Stimulated activated CD8-positive, alpha-beta memory T cell treated with anti-CD3 and anti-CD28 coated beads, Interleukin-4, amount 100 ng/mL, for 24 hours (primary cell): ENCODE data around the gene CALML5.

Experiments
- DNase-seq: peaks from one replicate; pipeline ENCODE4 v3.0.0-alpha.2; 2020; ENCODE audit warnings: low read depth

The CALML5 gene

DNA sequence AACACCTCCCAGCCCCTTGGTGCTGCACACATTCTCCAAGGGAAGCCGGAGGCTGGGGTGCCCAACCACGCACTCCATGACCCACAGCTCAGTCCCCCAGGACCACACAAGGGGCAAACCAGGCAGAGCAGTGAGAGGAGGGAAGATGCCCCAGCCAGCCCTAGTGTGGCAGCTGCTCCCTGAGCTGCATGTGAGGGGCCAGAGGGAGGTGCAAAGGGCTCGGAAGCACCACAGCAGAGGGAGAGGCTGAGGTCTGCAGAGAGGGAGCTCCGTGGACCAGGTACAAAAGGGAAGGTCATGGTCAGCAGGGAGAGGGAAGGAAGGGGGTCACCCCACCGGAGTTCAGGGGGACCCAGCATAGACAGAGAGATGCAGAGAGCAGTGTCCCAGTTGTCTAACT lies 1.5 kb upstream of the CALML5 start:
- DNase-seq = no peak

DNA sequence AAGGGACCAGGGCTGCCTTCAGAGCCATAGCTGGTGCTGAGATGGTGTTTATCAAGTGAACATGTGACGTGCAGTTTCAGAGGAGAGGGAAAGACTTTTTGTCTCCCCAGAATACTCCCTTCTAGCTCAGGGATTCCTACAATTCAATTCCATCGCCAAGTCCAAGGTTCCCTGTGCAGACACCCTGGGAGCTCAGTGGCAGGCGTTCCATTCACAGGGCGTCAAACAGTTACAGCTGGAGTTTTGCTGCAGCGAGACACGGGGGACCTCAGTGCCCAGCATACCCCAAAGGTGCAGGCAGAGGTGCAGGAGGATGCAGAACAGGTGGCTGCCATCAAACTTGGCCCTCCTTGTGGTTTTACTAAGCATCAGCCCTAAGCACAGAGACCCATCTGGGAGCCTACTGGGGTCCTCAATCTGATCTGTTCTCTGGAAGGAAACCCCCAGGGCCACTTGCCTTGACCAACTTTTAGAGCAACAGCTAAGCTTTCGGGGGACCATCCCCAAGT lies 846 bp upstream of the CALML5 start:
- no peak for DNase-seq

DNA sequence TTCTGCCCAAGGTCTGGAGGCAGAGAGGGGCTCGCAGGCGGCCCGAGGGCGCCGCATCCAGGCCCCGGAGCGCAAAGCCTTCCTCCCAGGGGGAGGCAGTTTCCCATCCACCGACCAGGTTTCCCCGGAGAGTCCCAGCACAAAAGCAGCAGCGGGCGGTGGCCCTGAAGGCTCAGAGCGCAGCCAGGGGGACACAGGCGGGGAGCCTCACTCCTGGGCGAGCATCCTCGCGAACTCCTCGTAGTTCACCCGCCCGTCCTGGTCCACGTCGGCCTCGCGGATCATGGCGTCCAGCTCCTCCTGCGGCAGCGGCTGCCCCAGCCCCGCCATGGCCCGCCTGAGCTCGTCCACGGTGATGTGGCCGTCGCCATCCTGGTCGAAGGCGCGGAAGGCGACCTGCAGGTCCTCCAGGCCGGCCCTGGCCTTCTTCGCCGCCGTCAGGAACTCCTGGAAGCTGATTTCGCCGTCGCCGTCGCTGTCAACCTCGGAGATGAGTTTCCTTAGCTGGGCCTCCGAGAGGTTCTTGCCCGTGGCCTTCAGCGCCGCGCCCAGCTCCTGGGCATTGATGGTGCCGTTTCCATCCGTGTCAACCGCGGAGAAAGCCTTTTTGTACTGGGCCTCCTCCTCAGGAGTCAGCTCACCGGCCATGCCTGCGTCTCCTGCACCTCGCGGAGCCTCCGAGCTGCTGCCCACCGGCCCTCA lies 428 bp downstream of the CALML5 start:
- no peak for DNase-seq

DNA sequence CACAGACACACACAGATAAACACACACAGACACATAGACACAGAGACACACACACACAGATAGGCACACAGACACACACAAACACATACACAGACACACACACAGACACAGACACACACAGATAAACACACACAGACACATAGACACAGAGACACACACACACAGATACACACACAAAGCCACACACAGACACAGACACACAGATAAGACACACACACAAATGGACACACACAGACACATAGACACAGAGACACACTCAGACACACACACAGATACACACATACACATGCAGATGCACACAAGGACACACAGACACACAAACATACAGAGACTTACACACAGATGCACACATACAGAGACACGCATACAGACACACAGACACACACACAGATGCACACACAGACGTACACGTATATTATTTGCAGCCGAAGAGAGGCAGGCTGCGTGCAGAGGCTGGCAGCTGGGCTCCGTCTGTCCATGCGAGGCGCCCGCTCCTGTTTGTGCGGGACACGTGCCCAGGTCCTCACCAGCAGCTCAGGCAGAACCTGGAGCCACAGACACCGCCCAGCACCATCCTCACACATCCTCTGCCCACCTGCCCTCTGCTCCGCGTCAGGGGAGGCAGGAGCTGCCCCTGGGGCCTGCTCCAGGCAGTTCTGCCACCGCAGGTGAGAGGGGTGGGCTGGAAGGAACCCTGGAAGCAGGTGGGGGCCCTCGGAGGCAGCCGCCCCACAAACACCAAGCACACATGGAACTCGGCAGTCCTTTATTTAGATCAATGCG lies 1.2 kb downstream of the CALML5 start:
- DNase-seq = no peak

DNA sequence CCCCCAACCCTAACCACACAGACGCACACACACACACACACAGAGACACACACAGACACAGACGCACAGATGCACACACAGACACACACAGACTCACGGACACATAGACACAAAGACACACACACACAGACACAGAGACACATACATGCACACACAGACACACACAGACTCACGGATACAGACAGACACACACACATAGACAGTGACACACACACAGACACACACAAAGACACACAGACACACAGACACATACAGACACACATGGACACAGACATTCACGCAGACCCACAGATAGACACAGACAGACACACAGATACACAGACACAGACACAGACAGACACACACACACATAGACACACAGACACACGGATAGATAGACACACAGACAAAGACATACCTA lies 2.1 kb downstream of the CALML5 start:
- DNase-seq = no peak

DNA sequence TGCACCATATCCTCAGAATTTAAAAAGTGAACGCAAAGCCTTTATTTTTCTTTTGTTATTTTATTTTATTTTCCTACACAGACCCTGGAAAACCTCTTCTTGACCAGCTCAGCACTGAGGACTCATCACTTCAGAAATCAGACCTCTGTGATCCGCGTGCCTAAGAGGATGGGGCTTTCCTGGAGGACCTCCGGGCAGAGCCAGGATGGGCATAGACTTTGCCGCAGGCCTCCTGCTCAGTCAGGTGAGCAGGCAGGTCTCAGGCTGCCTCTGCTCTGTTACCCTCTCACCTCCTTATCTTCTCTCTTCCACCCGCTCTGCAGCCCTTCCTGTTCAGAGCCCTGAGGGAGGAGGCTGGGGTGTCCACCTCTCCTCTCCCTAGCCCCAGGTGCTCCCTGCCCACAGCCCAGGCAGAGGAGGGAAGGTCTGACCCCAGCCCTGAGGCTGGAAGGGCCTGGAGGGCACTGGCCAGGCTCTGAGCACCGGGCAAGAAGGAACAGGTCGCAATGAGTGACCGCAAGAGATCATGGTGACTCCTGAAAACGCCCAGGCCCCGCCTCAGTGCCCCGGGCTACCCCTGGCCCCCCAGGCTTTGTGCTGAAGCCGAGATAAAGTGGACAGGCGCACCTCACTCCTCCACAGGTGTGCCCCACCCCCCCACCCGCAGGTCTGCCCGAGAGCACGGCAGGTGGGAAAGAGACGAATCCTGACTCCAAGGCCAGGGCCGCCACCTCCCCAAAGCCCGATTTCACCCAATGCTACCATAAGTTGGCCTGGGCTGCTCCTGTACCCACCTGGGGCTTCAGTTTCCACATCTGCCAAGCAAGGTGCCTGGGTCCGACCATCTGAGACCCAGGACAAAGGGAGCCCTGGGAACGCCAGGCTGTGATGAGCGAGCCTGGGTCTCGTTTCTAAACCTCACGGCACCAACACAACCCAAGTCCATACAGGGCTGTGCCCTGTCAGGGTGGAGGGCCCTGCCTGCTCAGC lies 2.8 kb downstream of the CALML5 start:
- no peak for DNase-seq

DNA sequence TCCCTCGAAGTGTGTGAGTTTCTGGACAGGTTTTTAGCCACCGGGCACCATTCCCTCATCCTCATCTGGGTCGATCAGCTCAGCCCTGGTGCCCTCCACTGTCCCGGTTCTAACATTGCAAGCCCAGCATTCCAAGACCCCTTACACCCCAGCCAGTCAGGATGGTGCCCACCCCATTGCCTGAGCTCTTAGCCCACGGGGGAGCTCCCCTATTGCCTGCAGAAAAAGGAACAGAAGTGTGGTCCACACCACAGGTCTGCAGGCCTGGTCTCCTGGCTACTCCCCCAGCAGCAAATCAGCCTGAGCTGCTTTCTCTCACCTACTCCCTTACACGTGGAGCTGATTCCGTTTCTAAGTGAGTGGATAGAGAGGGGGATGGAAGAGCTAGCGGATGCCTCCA lies 4.8 kb downstream of the CALML5 start:
- no peak for DNase-seq

DNA sequence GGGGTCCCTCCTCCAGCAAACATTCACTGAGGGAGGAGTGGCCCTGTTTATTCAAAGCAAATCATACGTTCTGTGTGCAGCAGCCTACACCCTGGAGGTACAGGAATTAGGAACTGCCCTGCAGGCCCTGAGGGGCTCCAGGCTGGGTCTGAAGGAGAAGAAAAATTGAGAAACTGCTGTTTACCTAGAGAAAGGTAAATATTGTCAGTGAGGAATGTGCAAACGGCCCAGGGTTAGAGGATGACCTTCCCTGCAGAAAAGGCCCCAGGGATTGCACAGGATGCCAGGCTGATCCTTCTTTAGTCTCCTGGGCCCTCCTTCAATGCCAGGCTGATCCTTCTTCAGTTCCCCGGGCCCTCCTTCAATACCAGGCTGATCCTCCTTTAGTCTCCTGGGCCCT lies 5.7 kb downstream of the CALML5 start:
- no peak for DNase-seq

DNA sequence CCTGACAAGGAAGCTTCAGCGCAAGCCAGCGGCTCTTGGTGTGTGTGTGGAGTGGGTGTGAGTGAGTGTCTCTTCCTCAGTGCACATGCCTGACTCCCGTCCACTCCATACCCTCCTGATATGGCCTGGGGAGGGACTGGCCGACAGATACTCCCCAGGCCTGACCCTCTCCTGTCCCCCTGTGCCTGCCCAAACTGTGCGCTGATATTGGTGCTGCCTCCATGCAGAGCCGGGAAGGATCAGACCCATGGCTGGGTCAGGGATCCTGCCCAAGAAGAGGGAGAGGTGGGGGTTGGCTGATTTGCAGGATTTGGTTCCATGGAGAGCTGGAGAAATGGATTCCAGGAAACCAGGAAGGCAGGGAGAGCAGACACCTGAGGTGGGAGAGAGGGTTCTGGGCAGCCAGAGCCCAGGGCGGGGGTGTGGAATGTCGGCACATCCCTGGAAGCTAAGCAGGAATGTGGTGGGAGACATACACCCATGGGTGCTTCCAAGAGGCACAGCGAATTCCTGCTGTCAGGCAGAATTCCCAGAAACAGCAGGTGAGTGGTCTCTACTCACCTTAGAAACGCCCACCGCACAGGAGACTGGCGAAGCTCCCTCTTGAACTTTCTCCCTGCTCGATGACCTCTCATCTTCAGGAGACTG lies 6.3 kb downstream of the CALML5 start:
- DNase-seq = no peak

DNA sequence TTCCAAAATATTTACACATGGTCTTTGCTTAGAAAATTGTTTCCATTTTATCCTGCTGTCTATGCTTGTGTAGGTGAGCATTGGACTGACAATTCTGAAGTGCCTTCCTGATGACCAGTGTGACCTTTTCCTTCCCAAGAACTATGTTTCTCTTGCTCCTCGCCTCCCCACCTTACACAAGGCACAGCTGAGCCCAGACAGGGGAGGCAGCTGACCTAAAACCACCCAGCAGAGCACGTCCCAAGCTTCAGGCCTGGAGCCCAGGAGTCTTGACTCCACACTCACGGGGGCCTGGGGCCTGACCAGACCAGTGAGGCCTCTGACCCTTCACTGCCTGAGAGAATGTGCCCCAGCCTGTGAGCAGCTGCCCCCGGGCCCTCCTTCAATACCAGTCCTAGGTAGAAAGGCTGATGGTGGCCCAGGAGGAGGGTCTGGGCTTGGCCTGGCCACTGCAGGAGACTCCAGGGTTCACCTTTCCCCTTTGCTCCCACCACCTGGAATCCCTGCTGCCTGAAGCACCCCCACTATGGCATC lies 7.0 kb downstream of the CALML5 start:
- no peak for DNase-seq

DNA sequence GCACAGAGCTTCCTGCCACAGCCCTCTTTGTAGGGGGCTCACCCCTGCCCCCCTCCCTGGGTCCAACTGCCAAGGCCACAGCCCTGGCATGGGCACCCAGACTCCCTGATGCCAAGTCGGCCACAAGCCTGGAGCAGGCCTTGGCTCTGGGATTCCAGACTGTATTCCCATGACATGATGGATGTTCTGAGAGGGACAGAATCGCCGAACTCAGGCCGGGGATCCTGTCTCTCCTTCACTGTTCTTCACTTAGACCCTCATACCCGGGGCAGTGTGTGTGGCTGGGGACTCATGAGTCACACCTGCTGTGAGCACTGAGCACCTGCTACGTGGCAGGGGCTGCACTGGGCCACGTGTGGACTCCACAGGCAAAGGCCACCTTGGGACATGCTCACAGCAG lies 7.9 kb downstream of the CALML5 start:
- DNase-seq = no peak

DNA sequence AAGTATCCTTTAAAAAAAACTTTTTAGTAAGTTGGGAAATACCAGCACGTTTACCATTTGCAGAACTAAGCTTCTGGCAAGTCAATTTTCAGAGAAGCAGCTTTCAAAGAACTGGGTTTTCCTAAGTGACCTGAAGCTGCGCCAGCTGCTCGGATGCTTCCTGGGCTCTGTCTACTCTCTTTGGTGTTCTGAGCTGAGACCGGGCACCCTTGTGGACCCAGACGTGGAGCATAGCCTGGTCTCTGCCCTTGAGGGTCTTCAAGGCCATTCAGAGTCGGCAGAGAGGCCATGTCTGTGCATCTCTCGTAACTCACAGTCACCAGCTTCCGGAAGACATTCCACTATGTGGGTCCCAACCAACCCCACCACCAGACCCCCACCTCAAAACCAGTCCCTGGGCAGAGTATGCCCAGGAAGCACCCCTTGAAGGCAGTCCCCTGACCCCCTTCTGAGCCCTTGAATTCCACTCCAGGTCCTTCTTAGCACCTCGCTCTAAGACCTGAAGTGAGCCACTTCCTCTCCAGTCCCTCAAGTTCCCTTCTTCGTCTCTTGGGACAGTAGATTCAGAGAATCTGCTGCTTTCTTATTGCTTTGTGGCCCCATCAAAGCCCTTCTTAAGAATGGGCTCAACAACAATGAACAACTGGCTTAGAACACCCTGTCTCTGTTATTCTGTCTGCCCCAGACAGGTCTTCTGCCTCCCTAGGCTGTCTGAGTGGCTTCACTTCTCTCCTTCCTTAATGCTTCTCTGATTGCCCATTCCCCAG lies 8.5 kb downstream of the CALML5 start:
- no peak for DNase-seq

DNA sequence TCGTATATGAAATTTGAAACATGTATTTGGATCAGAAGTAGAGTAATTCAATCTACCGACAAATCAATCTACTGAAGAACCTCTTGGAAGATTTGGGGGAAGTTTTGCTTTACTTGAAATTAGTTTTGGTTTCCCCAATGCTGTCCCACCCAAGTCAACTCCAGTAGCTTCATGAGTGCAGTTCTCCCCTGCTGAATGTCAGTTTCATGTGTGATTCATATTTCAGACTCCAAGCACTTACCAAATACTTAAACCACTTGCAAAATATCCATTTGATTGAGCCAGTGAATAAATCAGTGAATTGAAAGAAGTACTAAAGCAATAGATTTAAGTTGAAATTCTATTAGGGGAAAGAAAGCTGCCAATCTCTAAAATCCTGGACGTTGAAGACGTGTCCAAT lies 9.3 kb downstream of the CALML5 start:
- no peak for DNase-seq

DNA sequence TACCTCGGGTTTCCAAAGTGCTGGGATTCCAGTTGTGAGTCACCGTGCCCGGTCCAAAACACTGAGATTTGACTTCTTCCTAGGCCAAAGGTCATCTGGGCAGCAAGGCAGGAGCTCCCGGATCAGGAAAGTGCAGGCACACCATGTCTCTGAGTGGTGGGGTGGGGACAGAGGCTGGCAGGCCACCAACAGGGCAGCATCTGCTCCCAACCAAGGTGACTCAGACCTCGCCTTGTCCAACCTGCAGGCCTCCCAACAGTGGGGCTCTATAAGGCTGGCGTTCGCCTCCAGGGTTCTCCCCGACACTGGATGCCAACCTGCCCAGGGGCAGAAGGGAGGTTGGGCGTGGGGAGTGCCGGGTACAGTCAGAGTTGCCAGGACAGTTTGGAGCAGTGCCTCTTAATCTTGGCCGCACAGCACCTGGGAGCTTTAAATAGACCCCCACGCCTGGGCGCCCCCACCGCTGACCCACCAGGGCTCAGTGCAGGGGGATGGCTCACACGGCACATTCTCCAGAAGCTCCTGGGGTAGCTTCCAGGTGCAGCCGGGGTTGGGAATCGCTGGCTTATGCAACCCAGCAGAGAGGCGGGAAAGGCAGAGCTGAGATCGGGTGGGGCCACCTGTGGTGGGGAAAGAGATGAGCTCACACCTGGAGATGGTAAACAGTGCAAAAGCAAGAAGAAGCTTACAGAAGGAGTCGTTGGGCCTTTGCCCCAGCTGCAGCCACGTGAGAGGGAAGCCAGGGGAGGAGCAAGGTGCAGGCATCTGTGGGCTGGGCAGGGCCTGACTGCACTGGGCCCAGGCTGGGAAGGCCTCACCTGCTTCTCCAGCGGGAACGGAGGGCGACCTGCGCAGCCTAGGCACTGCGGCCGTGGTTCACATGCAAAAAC lies 10.9 kb downstream of the CALML5 start:
- DNase-seq = no peak

DNA sequence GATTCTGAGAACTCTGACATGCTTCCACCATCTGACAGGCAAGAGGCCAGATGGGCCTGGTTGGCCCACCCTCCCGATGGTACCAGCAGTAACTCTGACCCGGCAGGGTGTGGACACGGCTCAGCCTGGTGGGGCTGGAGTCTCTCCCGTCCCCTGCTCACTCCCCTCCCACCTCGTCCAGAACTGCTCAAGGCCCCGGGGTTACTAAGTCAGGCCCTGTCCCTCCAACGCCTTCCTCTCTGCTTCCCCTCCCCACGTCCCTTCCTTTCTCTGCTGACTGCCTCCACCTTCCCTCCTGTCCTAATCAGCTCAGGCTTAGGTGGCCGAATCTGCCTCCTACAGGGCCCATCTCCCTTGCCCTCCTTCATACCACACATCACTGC lies 12.5 kb downstream of the CALML5 start:
- DNase-seq = no peak

DNA sequence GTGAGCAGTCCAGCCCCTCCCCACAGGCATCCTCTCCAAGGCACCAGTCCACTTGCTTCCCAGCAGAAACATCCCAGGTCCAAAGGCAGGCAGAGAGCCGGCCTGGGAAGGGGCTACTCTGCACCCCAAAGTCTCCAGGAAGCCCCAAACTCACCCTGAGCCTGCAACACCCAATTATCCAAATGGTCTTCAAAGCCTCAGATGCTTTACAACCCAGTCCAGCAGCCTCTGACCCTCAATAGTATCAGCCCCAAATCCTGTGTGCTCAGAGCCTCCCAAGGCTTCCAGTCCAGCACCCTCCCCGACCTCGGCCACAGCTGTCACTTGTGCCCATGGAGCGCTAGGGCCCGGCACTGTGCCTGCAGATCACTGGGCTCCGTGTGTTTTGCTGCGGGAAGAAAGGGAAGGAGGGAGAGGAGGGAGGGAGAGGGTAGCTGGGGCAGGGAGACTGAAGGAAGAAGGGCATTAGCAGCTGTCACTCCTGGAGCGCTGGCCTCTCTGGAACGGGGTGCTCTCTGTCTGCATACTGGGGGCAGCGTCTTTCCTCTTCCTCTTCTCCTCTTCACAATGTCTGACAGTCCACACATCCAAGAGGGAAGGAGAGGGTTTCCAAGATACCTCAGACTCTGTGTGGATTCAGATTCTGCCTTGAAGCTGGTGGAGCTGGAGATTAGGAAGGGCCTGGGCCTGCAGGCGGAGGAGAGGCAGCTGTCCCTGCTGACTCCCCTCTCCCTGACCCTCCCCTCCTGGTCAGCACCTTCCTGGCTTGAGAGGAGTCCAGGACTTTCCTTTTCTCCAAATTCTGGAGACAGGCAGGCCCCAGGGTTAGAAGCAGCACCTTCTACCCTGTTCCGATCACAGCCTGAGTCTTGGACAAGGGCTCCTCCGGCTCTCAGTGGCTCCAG lies 13.2 kb downstream of the CALML5 start:
- no peak for DNase-seq

DNA sequence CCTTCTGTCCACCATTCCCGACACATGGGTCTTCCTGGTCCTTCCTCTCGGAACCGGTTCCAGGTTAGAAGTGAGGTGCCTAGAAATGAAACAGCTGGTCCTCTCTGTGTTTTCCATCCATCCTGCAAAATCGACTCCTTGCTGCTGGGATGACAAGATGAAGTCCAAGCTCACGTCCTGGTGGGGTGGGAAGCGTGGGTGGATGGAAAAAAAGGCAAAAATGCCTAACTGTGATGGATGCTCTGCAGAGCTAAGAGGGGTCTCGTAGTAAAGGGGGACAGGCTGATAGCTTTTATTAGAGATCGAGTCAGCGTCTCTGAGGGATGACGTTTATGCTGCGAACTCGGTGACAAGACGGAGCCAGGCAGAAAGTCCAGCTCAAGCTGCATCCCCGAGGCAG lies 14.1 kb downstream of the CALML5 start:
- no peak for DNase-seq

DNA sequence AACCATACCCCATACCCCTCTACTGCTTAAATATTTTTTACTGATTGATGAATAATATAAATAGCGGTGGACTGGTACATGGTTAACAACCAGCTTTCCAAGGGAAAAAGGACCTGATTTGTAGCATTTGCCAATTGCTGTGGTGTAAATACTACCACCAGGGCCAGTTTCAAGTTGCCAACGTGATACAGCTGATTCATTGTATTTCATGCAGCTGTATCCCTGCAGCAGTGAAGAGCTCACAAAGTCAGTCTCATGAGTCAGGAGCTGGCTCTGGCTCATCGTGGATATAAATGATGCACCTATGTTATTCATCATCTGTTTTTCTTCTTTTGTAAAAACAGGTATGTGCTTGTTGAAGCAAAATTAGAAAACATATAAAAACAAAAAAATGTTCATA lies 15.2 kb downstream of the CALML5 start:
- DNase-seq = no peak

DNA sequence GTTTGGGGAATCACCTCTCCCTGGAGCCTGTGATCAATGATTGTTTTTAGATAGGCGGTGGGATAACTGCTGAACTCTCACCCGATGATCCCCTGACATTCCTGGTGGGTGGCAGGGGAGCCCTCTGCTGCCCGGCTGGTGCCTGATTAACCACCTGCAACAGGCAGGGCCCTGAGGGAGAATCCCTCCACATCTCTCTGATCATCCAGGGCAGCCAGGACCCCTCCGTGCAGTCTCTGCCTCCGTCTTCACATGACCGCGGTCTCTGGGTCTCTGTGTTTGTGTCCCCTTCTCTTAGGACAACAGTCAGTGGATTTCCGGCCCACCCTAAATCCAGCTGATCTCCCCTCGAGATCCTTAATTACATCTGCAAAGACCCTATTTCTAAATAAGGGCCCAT lies 17.4 kb downstream of the CALML5 start:
- DNase-seq = no peak
